HepG2 (cell line): ENCODE measurements around the gene ATE1. TPM values are rescaled to one million over a fixed set of nuclear protein-coding genes. Genes with fewer than 3 reads are reported as not detected.

ENCODE experiments used
- ATF1 ChIP-seq: IDR thresholded peaks from 2 replicates; pipeline ENCODE4 v1.6.1; 2016; ENCODE audit warnings: mild to moderate bottlenecking, control low read depth
- BCL6 ChIP-seq: IDR thresholded peaks from 2 replicates; pipeline ENCODE4 v1.6.1; 2016; ENCODE audit warnings: missing genetic modification reagents, missing compliant biosample characterization
- EP300 ChIP-seq, 3 experiments: sonication (generic) in 1 of 3; formaldehyde crosslinking in 1 of 3; IDR thresholded peaks; 2 replicates each; pipeline versions ENCODE4 v1.5.1 to v1.6.1; 2011 to 2020; ENCODE audit warnings: low read depth in 2 of 3, low read length in 2 of 3, borderline replicate concordance in 1 of 3, improper control_type of control experiment in 1 of 3, mild to moderate bottlenecking in 1 of 3, missing genetic modification reagents in 1 of 3, moderate library complexity in 1 of 3
- HBP1 ChIP-seq: IDR thresholded peaks from 2 replicates; pipeline ENCODE4 v1.6.1; 2016; ENCODE audit warnings: low read depth, control low read depth
- MXD3 ChIP-seq: IDR thresholded peaks from 2 replicates; pipeline ENCODE4 v1.6.1; 2016; ENCODE audit warnings: mild to moderate bottlenecking, missing biosample characterization, missing genetic modification reagents
- PREB ChIP-seq: sonication (generic); formaldehyde crosslinking; IDR thresholded peaks from 2 replicates; pipeline ENCODE4 v1.4.0; 2020; ENCODE audit warnings: missing genetic modification reagents
- RARA ChIP-seq: IDR thresholded peaks from 2 replicates; pipeline ENCODE4 v1.6.1; 2016; ENCODE audit warnings: missing genetic modification reagents, missing compliant biosample characterization
- REXO4 ChIP-seq: sonication (generic); formaldehyde crosslinking; IDR thresholded peaks from 2 replicates; pipeline ENCODE4 v1.8.0; 2022; ENCODE audit warnings: missing genetic modification reagents, mild to moderate bottlenecking, borderline replicate concordance
- SAFB2 ChIP-seq: sonication (generic); formaldehyde crosslinking; IDR thresholded peaks from 2 replicates; pipeline ENCODE4 v1.5.1; 2020; ENCODE audit warnings: missing genetic modification reagents, low read depth, mild to moderate bottlenecking, borderline replicate concordance
- SIX1 ChIP-seq: sonication (generic); formaldehyde crosslinking; IDR thresholded peaks from 2 replicates; pipeline ENCODE4 v1.4.0; 2020; ENCODE audit warnings: missing genetic modification reagents, borderline replicate concordance
- SMC3 ChIP-seq: IDR thresholded peaks from 2 replicates; pipeline ENCODE4 v1.6.1; 2011; ENCODE audit warnings: low read length, improper control_type of control experiment
- SOX6 ChIP-seq, 2 experiments: fragments of 450-650 bp in 1 of 2; sonication (generic) in 1 of 2; formaldehyde crosslinking in 1 of 2; IDR thresholded peaks; 2 replicates each; pipeline versions ENCODE4 v1.4.0 to v1.6.1; 2017 to 2020; ENCODE audit warnings: antibody characterized with exemption in 1 of 2, mild to moderate bottlenecking in 1 of 2, missing genetic modification reagents in 1 of 2
- ZBTB21 ChIP-seq: sonication (generic); formaldehyde crosslinking; IDR thresholded peaks from 2 replicates; pipeline ENCODE4 v1.4.0; 2020; ENCODE audit warnings: missing genetic modification reagents
- ZNF12 ChIP-seq: sonication (generic); formaldehyde crosslinking; IDR thresholded peaks from 2 replicates; pipeline ENCODE4 v1.5.0; 2020; ENCODE audit warnings: missing genetic modification reagents
- ZNF136 ChIP-seq: sonication (generic); formaldehyde crosslinking; IDR thresholded peaks from 2 replicates; pipeline ENCODE4 v1.8.1; 2022; ENCODE audit warnings: low read depth, mild to moderate bottlenecking, moderate library complexity, missing genetic modification reagents
- ZNF18 ChIP-seq: sonication (generic); formaldehyde crosslinking; IDR thresholded peaks from 2 replicates; pipeline ENCODE4 v1.8.0; 2022; ENCODE audit warnings: mild to moderate bottlenecking, missing genetic modification reagents; ENCODE audit not compliant: insufficient replicate concordance
- ZNF205 ChIP-seq: IDR thresholded peaks from 2 replicates; pipeline ENCODE4 v1.6.1; 2018; ENCODE audit warnings: missing biosample characterization, missing genetic modification reagents
- ZNF773 ChIP-seq: sonication (generic); formaldehyde crosslinking; IDR thresholded peaks from 2 replicates; pipeline ENCODE4 v1.4.0; 2020; ENCODE audit warnings: missing genetic modification reagents, borderline replicate concordance
- polyA plus RNA-seq, 8 experiments: library from polyadenylated mRNA; depleted of rRNA in 3 of 8; stranded (reverse) in 7 of 8; unstranded in 1 of 8; fragments of >200 nt; fragmentation: Illumina TruSeq in 4 of 8; extraction: Trizol in 4 of 8; gene quantifications; 2 replicates each; pipeline versions ENCODE4 v1.2.1 to v1.2.3, GENCODE V29; 2011 to 2016; ENCODE audit warnings: low read depth in 4 of 8, missing spikeins in 1 of 8, mixed read lengths in 1 of 8; ENCODE audit not compliant: insufficient read depth in 1 of 8
- total RNA-seq, 5 experiments: library from RNA; depleted of rRNA; stranded (reverse); fragments of >200 nt; fragmentation: Illumina TruSeq; extraction: Trizol; gene quantifications; 2 replicates each; pipeline ENCODE4 v1.2.3, GENCODE V29; 2016; ENCODE audit warnings: low read depth in 1 of 5
- TF ChIP-seq, protein P1 (sequence below): sonication (generic); formaldehyde crosslinking; IDR thresholded peaks from 2 replicates; pipeline ENCODE4 v1.5.1; 2020; ENCODE audit warnings: mild to moderate bottlenecking, missing genetic modification reagents, moderate library complexity

Gene ATE1
- total and polyA plus RNA-seq, 2 of the 13 experiments (the other 11 are each of a cell fraction or from before 2014, with no cell fraction given), result 17.5 to 42.2 TPM

DNA sequence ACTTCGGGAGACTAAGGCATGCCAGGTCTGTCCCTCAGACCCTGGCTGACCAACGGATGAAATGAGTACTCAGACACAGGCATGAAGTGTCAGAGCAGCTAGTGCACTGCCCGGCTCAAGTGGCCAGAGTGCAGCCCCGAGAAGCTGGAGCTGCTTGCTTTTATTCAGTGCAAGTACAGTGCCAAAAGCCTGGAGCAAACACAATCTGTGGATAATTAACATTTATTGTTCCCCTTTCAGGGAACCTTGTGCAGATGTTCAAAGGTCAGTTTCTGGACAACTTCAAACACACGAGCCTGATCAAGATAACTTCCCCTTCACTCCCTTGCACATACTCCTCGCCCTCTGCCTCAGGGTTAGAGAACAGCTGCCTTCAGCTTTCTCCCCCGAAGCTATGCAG is 7.9 kb upstream of the ATE1 start (continued):
- TF ChIP-seq EP300 (IDR thresholded peaks at IDR 0.05; ENCODE audit: low read depth in 2 of 2, low read length in 2 of 2), result peak in 1 of 2 experiments; percentile 76; a peak in 3 of 4 replicates
- TF ChIP-seq EP300 (CRISPR knock-in tag; IDR thresholded peaks at IDR 0.05; ENCODE audit: borderline replicate concordance), result peak; percentile 54; the same call in 1 of the 2 replicates
- TF ChIP-seq ZNF12, result no peak; the same call in 1 of the 2 replicates
- peak; percentile 2; the same call in 1 of the 2 replicates for TF ChIP-seq SMC3
- no peak for TF ChIP-seq HBP1
- no peak for TF ChIP-seq ZNF18 (CRISPR knock-in tag)
- no peak for TF ChIP-seq ATF1 (CRISPR knock-in tag)
- no peak for TF ChIP-seq PREB (CRISPR knock-in tag)
- TF ChIP-seq RARA (CRISPR knock-in tag), result peak; percentile 67
- TF ChIP-seq ZNF136 (CRISPR knock-in tag), result no peak
- peak; percentile 69; the same call in 1 of the 2 replicates for TF ChIP-seq ZNF205 (CRISPR knock-in tag)
- TF ChIP-seq SOX6 (IDR thresholded peaks at IDR 0.05), result no peak
- peak; percentile 97 for TF ChIP-seq SOX6 (CRISPR knock-in tag; IDR thresholded peaks at IDR 0.05)
- TF ChIP-seq SIX1 (CRISPR knock-in tag), result no peak; the same call in 1 of the 2 replicates
- no peak for TF ChIP-seq ZBTB21 (CRISPR knock-in tag)
- TF ChIP-seq, protein P1, sequence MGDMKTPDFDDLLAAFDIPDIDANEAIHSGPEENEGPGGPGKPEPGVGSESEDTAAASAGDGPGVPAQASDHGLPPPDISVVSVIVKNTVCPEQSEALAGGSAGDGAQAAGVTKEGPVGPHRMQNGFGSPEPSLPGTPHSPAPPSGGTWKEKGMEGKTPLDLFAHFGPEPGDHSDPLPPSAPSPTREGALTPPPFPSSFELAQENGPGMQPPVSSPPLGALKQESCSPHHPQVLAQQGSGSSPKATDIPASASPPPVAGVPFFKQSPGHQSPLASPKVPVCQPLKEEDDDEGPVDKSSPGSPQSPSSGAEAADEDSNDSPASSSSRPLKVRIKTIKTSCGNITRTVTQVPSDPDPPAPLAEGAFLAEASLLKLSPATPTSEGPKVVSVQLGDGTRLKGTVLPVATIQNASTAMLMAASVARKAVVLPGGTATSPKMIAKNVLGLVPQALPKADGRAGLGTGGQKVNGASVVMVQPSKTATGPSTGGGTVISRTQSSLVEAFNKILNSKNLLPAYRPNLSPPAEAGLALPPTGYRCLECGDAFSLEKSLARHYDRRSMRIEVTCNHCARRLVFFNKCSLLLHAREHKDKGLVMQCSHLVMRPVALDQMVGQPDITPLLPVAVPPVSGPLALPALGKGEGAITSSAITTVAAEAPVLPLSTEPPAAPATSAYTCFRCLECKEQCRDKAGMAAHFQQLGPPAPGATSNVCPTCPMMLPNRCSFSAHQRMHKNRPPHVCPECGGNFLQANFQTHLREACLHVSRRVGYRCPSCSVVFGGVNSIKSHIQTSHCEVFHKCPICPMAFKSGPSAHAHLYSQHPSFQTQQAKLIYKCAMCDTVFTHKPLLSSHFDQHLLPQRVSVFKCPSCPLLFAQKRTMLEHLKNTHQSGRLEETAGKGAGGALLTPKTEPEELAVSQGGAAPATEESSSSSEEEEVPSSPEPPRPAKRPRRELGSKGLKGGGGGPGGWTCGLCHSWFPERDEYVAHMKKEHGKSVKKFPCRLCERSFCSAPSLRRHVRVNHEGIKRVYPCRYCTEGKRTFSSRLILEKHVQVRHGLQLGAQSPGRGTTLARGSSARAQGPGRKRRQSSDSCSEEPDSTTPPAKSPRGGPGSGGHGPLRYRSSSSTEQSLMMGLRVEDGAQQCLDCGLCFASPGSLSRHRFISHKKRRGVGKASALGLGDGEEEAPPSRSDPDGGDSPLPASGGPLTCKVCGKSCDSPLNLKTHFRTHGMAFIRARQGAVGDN (CRISPR knock-in tag), result peak; percentile 53
- TF ChIP-seq MXD3 (CRISPR knock-in tag), result no peak
- TF ChIP-seq BCL6 (CRISPR knock-in tag), result peak; percentile 59
- TF ChIP-seq ZNF773 (CRISPR knock-in tag), result no peak
- no peak for TF ChIP-seq REXO4 (CRISPR knock-in tag)
- TF ChIP-seq SAFB2 (CRISPR knock-in tag), result no peak
